ENCODE measurements around the gene GSTCD.
"Not testable (repeated sequence)": the region's sequence is repeated elsewhere in the genome, so short reads cannot be mapped to it uniquely, and the experiment has no call there.

GSTCD gene

DNA sequence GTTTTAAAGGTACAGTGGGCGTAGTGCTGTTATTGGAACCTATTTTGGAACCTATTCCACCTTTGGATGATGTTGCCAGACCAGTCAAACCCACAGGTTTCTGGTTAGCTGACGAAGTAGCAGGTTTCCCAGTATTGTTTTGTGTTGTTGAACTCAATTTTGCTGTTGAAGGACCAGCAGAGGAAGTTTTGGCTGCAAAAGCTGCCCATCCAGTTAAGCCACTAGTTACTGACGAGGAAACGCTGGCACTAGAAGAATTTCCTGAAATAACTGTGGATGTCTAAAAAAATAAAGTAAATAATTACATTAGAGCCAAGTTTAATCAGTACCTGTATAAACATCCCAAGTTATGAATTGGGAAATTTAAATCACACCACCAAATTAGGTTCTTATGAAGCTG, 25.5 kb upstream of the GSTCD start:
- Histone ChIP-seq H3K4me3 (ENCODE audit: low read depth, low read length) (no peak overlapping the region), H3K4me1 (ENCODE audit: control insufficient read depth, insufficient read depth, low read length) (no peaks in the 10 kb centered on the region), H3K27me3 (ENCODE audit: control insufficient read depth, insufficient read depth, low read length) (no peaks in the 10 kb centered on the region), H3K9me3 (ENCODE audit: control insufficient read depth, insufficient read depth, low read length) (no peaks in the 10 kb centered on the region), H3K9ac (ENCODE audit: low read depth, low read length) (no peak overlapping the region), H3K36me3 (ENCODE audit: control insufficient read depth, insufficient read depth, low read length) (peaks cover 20% of the 10 kb centered on the region), H3K27ac (ENCODE audit: low read depth, low read length) (no peak overlapping the region)

DNA sequence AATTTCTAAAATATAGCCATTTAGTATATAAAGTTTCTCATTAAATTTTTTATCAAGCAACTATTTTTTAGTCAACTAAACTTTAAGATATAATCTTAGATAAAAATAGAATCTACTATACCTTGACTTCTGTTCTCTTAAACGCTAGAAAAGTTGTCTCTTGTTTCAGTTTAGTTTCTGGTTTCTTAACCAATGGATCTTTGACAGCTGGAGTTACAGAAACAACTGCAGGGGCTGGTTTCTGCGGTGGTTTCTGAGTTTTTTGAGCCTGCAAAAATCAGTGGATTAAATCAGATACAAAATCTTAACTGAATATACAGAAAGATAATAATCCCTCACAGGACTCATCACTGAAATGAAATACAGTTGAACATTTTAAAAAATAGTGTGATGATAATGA, 22.0 kb upstream of the GSTCD start:
- Histone ChIP-seq H3K9ac (ENCODE audit: low read depth, low read length) (no peak overlapping the region), H3K27me3 (ENCODE audit: control insufficient read depth, insufficient read depth, low read length) (no peaks in the 10 kb centered on the region), H3K27ac (ENCODE audit: low read depth, low read length) (no peak overlapping the region), H3K4me1 (ENCODE audit: control insufficient read depth, insufficient read depth, low read length) (no peaks in the 10 kb centered on the region), H3K36me3 (ENCODE audit: control insufficient read depth, insufficient read depth, low read length) (peaks cover 34% of the 10 kb centered on the region), H3K9me3 (ENCODE audit: control insufficient read depth, insufficient read depth, low read length) (no peaks in the 10 kb centered on the region), H3K4me3 (ENCODE audit: low read depth, low read length) (no peak overlapping the region)

DNA sequence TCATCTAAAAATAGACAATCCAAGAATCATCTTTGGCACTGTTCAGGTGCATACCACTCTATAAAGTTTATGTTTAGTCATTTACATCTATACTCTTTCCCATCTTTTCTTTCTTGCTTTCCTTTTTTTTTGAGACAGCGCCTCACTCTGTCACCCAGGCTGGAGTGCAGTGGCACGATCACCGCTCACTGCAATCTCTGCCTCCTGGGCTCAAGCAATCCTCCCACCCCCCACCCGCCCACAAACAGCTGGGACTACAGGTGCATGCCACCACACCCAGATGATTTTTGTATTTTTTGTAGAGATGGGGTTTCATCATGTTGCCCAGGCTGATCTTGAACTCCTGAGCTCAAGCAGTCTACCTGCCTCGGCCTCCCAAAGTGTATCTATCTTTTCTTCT, 13.8 kb upstream of the GSTCD start:
- not testable (repeated sequence) for H3K4me3 ChIP-seq (ENCODE audit: low read depth, low read length); H3K9me3 ChIP-seq (ENCODE audit: control insufficient read depth, insufficient read depth, low read length); H3K27ac ChIP-seq (ENCODE audit: low read depth, low read length); H3K9ac ChIP-seq (ENCODE audit: low read depth, low read length); H3K4me1 ChIP-seq (ENCODE audit: control insufficient read depth, insufficient read depth, low read length); H3K27me3 ChIP-seq (ENCODE audit: control insufficient read depth, insufficient read depth, low read length)
- peaks cover 38% of the 10 kb centered on the region for H3K36me3 ChIP-seq (ENCODE audit: control insufficient read depth, insufficient read depth, low read length)

DNA sequence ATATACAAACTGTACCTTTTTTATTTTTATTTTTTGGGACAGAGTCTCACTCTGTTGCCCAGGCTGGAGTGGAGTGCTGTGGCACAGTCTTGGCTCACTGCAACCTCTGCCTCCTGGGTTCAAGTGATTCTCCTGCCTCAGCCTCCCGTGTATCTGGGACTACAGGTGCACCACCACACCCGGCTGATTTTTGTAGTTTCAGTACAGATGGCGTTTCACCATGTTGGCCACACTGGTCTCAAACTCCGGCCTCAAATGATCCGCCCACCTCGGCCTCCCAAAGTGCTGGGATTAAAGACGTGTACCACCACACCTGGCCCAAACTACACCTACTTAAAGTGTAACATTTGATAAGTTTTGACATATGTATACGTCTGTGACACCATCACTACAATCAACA, 12.8 kb upstream of the GSTCD start:
- not testable (repeated sequence) for H3K27me3 ChIP-seq (ENCODE audit: control insufficient read depth, insufficient read depth, low read length); H3K9me3 ChIP-seq (ENCODE audit: control insufficient read depth, insufficient read depth, low read length); H3K27ac ChIP-seq (ENCODE audit: low read depth, low read length); H3K4me3 ChIP-seq (ENCODE audit: low read depth, low read length); H3K4me1 ChIP-seq (ENCODE audit: control insufficient read depth, insufficient read depth, low read length); H3K9ac ChIP-seq (ENCODE audit: low read depth, low read length)
- peaks cover 38% of the 10 kb centered on the region for H3K36me3 ChIP-seq (ENCODE audit: control insufficient read depth, insufficient read depth, low read length)

DNA sequence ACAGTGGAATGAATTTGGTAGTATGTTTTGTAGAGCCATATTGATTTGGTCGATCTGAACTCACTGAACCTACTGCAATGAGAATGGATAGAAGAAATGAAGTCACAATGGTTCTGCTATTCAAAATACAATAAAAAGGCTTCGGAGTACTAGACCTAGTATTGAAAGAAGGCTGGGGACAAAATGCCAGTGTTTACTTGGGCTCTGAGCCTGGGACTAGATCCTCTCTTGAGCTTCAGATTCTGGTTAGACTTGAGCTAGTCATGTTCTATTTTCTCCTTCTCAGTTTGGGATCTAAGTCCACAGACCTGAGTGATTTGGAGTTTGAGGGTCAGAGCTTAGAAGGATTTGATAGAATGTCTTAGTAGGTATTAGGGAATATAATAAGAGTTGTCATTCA, 10.0 kb upstream of the GSTCD start:
- Histone ChIP-seq H3K27ac (ENCODE audit: low read depth, low read length) (no peak overlapping the region), H3K36me3 (ENCODE audit: control insufficient read depth, insufficient read depth, low read length) (peaks cover 23% of the 10 kb centered on the region), H3K9ac (ENCODE audit: low read depth, low read length) (no peak overlapping the region), H3K4me1 (ENCODE audit: control insufficient read depth, insufficient read depth, low read length) (no peaks in the 10 kb centered on the region), H3K27me3 (ENCODE audit: control insufficient read depth, insufficient read depth, low read length) (no peaks in the 10 kb centered on the region), H3K9me3 (ENCODE audit: control insufficient read depth, insufficient read depth, low read length) (no peaks in the 10 kb centered on the region), H3K4me3 (ENCODE audit: low read depth, low read length) (no peak overlapping the region)

DNA sequence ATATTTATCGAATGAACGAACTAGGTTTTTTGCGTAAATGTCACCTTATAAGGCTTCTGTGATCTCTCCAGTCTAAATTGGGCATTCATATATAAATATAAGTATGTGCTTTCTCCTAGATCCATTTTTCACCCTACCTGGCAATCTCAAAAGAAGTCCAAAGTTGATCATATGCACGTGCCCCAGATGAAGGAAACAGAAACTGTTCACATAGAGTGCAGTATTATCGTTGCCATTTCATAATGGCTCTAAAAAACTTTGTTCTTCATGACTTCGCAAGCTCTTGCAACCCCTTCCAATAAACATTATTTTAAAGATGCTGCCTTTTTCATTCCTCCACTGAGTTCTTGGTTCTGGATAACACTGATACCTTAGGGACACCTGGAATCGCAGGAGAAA, 803 bp upstream of the GSTCD start:
- H3K27me3 ChIP-seq (ENCODE audit: control insufficient read depth, insufficient read depth, low read length): no peaks in the 10 kb centered on the region
- H3K9ac ChIP-seq (ENCODE audit: low read depth, low read length): peak overlapping the region; percentile 83
- H3K4me1 ChIP-seq (ENCODE audit: control insufficient read depth, insufficient read depth, low read length): peaks cover 10% of the 10 kb centered on the region; the same call in 1 of the 2 replicates
- H3K36me3 ChIP-seq (ENCODE audit: control insufficient read depth, insufficient read depth, low read length): no peaks in the 10 kb centered on the region
- H3K4me3 ChIP-seq (ENCODE audit: low read depth, low read length): peak overlapping the region; percentile 97
- peak overlapping the region; percentile 99 for H3K27ac ChIP-seq (ENCODE audit: low read depth, low read length)
- no peaks in the 10 kb centered on the region for H3K9me3 ChIP-seq (ENCODE audit: control insufficient read depth, insufficient read depth, low read length)

DNA sequence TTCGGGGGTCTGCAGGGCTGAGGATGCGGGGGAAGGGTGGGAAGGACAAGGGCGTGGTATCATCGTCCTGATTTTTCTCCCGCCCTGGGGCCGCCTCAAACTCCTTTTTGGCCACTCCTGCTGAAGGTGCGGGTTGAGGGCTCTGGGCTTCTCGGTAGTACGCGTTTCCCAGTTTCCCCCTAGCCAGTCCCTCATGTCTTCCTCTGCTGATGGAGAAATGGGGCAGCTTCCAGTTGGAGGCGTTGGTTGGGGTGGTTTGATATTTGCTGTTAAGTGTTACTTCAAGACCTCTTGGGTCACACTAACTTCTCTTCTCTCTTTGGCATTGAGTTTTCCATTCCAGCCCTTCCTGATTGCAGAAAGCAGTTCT, 482 bp downstream of the GSTCD start:
- Histone ChIP-seq H3K4me1 (ENCODE audit: control insufficient read depth, insufficient read depth, low read length) (peaks cover 10% of the 10 kb centered on the region; the same call in 1 of the 2 replicates), H3K36me3 (ENCODE audit: control insufficient read depth, insufficient read depth, low read length) (no peaks in the 10 kb centered on the region), H3K27me3 (ENCODE audit: control insufficient read depth, insufficient read depth, low read length) (no peaks in the 10 kb centered on the region), H3K9ac (ENCODE audit: low read depth, low read length) (peak overlapping the region; percentile 89), H3K27ac (ENCODE audit: low read depth, low read length) (peak overlapping the region; percentile 99), H3K4me3 (ENCODE audit: low read depth, low read length) (peak overlapping the region; percentile 97), H3K9me3 (ENCODE audit: control insufficient read depth, insufficient read depth, low read length) (no peaks in the 10 kb centered on the region)

DNA sequence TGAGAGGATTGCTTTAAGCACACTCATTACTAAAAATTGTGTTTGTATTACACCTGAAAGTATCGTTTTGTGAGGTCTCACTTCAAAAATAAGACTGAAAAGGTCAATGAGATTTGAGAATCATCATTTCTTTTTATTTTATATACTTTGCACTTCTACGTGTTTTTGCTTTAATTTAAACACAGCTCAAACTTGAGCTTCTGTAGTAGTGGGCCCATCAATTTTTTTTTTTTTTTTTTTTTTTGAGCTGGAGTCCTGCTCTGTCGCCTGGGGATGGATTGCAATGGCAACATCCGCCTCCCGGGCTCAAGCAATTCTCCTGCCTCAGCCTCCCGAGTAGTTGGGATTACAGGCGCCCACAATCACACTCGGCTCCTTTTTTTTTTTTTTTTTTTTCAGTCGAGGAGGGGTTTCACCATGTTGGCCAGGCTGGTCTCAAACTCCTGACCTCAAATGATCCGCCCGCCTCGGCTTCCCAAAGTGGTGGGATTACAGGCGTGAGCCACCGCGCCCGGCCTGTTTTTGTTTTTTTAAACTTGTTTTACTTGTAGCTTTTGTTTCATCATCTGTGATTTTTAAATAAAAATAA, 1.5 kb downstream of the GSTCD start:
- peak overlapping the region; percentile 97 for H3K4me3 ChIP-seq (ENCODE audit: low read depth, low read length)
- H3K27me3 ChIP-seq (ENCODE audit: control insufficient read depth, insufficient read depth, low read length): no peaks in the 10 kb centered on the region
- no peak overlapping the region for H3K9ac ChIP-seq (ENCODE audit: low read depth, low read length)
- no peaks in the 10 kb centered on the region for H3K36me3 ChIP-seq (ENCODE audit: control insufficient read depth, insufficient read depth, low read length)
- H3K27ac ChIP-seq (ENCODE audit: low read depth, low read length): no peak overlapping the region
- peaks cover 10% of the 10 kb centered on the region; the same call in 1 of the 2 replicates for H3K4me1 ChIP-seq (ENCODE audit: control insufficient read depth, insufficient read depth, low read length)
- H3K9me3 ChIP-seq (ENCODE audit: control insufficient read depth, insufficient read depth, low read length): no peaks in the 10 kb centered on the region

DNA sequence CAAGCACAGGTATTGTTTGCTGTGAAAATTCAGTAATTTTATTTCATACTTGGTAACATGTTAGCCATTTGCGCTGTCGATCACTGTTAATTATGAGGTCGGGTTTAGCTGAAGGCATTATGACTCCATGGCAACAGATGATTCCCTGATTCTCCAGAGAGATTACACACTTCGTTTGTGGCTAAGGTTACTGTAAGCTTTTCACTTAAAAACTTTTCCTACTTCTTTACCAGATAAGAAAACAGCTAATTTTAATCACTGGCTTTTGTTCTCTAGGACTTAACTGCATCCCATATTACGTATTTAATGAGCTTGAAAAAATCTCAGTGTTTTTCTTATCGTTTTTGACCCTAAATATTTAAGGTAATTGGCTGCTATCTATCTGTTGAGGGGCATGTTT, 2.1 kb downstream of the GSTCD start:
- Histone ChIP-seq H3K9me3 (ENCODE audit: control insufficient read depth, insufficient read depth, low read length) (no peaks in the 10 kb centered on the region), H3K9ac (ENCODE audit: low read depth, low read length) (no peak overlapping the region), H3K27me3 (ENCODE audit: control insufficient read depth, insufficient read depth, low read length) (no peaks in the 10 kb centered on the region), H3K27ac (ENCODE audit: low read depth, low read length) (no peak overlapping the region), H3K4me3 (ENCODE audit: low read depth, low read length) (peak overlapping the region; percentile 32; the same call in 1 of the 2 replicates), H3K4me1 (ENCODE audit: control insufficient read depth, insufficient read depth, low read length) (peaks cover 10% of the 10 kb centered on the region; the same call in 1 of the 2 replicates), H3K36me3 (ENCODE audit: control insufficient read depth, insufficient read depth, low read length) (no peaks in the 10 kb centered on the region)

DNA sequence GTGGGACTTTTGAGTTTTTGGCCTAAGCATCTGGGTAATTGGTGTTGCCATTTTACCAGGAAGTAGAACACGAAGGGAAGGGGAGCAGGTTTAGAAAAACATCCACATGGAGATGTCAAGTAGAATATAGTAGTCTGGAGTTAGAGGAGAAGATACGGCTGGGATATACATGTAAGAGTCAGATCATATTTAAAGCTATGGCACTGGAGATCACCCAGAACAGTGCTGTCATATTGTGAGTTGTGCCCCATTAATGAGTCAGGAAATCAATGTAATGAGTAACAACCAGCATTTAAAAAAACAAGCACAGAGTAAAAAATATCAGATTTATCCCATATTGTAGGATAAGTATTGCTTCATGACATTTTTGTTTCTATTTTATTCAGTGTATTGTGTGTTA, 4.2 kb downstream of the GSTCD start:
- Histone ChIP-seq H3K27me3 (ENCODE audit: control insufficient read depth, insufficient read depth, low read length) (no peaks in the 10 kb centered on the region), H3K4me1 (ENCODE audit: control insufficient read depth, insufficient read depth, low read length) (peaks cover 10% of the 10 kb centered on the region; the same call in 1 of the 2 replicates), H3K9me3 (ENCODE audit: control insufficient read depth, insufficient read depth, low read length) (0 out of 2 replicates have a peak, but pooled peaks cover 4% of the 10 kb centered on the region), H3K4me3 (ENCODE audit: low read depth, low read length) (no peak overlapping the region), H3K27ac (ENCODE audit: low read depth, low read length) (no peak overlapping the region), H3K36me3 (ENCODE audit: control insufficient read depth, insufficient read depth, low read length) (peaks cover 3% of the 10 kb centered on the region; the same call in 1 of the 2 replicates), H3K9ac (ENCODE audit: low read depth, low read length) (no peak overlapping the region)

DNA sequence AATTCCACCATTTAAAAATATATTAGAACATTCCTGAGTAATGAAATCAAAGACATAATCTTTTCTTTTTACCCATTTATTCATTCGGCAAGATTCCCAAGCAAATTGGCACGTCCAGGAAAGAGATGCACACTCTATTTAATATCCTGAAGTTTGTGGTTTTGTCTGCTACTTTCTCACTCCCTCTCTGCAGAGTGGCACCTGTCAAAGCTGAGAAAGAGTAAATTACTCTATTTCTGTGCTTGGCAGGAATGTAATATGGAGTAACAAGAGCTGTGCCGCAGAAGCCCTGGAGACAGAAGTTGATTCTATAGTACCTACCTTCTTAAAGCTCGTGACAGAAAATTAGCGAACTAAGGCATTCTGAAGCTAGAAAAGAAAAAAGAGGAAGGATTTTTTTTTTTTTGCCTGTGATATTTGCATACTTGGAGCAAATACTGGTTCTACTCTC, 5.5 kb downstream of the GSTCD start:
- Histone ChIP-seq H3K4me3 (ENCODE audit: low read depth, low read length) (no peak overlapping the region), H3K27ac (ENCODE audit: low read depth, low read length) (no peak overlapping the region)

More for the DNA sequence above, 5.5 kb downstream of the GSTCD start:
- H3K4me1 ChIP-seq (ENCODE audit: control insufficient read depth, insufficient read depth, low read length): peaks cover 10% of the 10 kb centered on the region; the same call in 1 of the 2 replicates
- no peaks in the 10 kb centered on the region for H3K27me3 ChIP-seq (ENCODE audit: control insufficient read depth, insufficient read depth, low read length)
- 0 out of 2 replicates have a peak, but pooled peaks cover 4% of the 10 kb centered on the region for H3K9me3 ChIP-seq (ENCODE audit: control insufficient read depth, insufficient read depth, low read length)
- no peak overlapping the region for H3K9ac ChIP-seq (ENCODE audit: low read depth, low read length)
- H3K36me3 ChIP-seq (ENCODE audit: control insufficient read depth, insufficient read depth, low read length): peaks cover 7% of the 10 kb centered on the region

Data from HUES48 (cell line).